Lower lobe of right lung (tissue), 2 donors: Measurements from ENCODE around the gene ZNF516. TPM values are rescaled to one million over a fixed set of nuclear protein-coding genes. Genes with fewer than 3 reads are reported as not detected.

Experiments used
- ATAC-seq, 2 donors: fragments of 200-7000 bp; cut with Tn5 transposase; one replicate each; pipeline ENCODE4 v1.9.1; 2020 to 2022; ENCODE audit warnings: mild to moderate bottlenecking in 2 of 2, moderate library complexity in 2 of 2
- DNase-seq: peaks from one replicate; pipeline ENCODE4 v3.0.0-alpha.2; 2020
- H3K27ac ChIP-seq: fragments of 200-600 bp; one replicate; pipeline ENCODE4 v1.8.0; 2022
- H3K27me3 ChIP-seq: fragments of 200-600 bp; one replicate; pipeline ENCODE4 v1.8.0; 2022; ENCODE audit warnings: low read depth
- H3K36me3 ChIP-seq: fragments of 200-600 bp; one replicate; pipeline ENCODE4 v1.8.0; 2022; ENCODE audit warnings: mild to moderate bottlenecking
- H3K4me1 ChIP-seq: fragments of 200-600 bp; one replicate; pipeline ENCODE4 v1.8.0; 2022
- H3K4me3 ChIP-seq: fragments of 200-600 bp; one replicate; pipeline ENCODE4 v1.8.0; 2022; ENCODE audit warnings: mild to moderate bottlenecking
- H3K9me3 ChIP-seq: fragments of 200-600 bp; one replicate; pipeline ENCODE4 v1.8.0; 2022
- intact Hi-C: fragments of 100-400 bp; cut with DNase I; formaldehyde crosslinking; loops from one replicate; pipeline ENCODE4 v1.11.0; 2022
- total RNA-seq: library from RNA; stranded (reverse); fragmentation: NEBNext Ultra II Directional; extraction: Animal tissue kit (Norgen Biotek cat#: 25700); gene quantifications from one replicate; pipeline ENCODE4 v1.2.1, GENCODE V29; 2021
- TF ChIP-seq, protein P1 (sequence below): fragments of 200-600 bp; IDR thresholded peaks from one replicate; pipeline ENCODE4 v1.8.0; 2022; ENCODE audit warnings: antibody characterized with exemption, mild to moderate bottlenecking
- donor health status: DM: no; HTN: yes; CAD: no; lungs with severe emphysema.

ZNF516 gene
- total RNA-seq, 1 donor from 2014 or later = 28.8 TPM

- no peaks in the 10 kb centered on the region for H3K9me3 ChIP-seq
- DNase-seq (no peak), ATAC-seq (no peak)
- H3K27ac ChIP-seq = no peak overlapping the region
- TF ChIP-seq, protein P1, sequence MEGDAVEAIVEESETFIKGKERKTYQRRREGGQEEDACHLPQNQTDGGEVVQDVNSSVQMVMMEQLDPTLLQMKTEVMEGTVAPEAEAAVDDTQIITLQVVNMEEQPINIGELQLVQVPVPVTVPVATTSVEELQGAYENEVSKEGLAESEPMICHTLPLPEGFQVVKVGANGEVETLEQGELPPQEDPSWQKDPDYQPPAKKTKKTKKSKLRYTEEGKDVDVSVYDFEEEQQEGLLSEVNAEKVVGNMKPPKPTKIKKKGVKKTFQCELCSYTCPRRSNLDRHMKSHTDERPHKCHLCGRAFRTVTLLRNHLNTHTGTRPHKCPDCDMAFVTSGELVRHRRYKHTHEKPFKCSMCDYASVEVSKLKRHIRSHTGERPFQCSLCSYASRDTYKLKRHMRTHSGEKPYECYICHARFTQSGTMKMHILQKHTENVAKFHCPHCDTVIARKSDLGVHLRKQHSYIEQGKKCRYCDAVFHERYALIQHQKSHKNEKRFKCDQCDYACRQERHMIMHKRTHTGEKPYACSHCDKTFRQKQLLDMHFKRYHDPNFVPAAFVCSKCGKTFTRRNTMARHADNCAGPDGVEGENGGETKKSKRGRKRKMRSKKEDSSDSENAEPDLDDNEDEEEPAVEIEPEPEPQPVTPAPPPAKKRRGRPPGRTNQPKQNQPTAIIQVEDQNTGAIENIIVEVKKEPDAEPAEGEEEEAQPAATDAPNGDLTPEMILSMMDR = no peak
- no peaks in the 10 kb centered on the region for H3K4me1 ChIP-seq
- intact Hi-C loops = no loop called here
- H3K4me3 ChIP-seq = no peak overlapping the region
- H3K27me3 ChIP-seq = no peaks in the 10 kb centered on the region
- H3K36me3 ChIP-seq = no peaks in the 10 kb centered on the region
These were observed 12.1 kb upstream of the ZNF516 start for GRCh38 chr18:76506974-76507764.

DNA sequence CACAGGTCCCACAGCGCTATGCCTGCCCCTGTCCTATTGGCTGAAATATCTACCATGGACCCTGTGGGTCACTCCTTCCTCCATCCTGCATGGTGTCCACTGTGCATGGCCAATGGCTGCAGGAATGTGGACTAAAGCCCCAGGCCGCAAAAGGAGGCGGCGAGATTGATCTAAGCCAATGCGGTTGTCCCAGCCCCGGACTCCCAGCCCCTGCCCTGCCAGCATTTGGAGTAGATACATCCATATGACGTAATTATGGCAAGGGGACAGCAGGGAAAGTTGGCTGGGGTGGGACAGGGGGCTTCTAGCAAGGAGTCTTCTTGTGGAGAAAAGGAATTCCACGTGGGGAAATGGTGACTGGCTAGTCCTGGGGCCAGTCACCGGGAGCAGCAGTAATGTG is 11.4 kb upstream of the ZNF516 start:
- Histone ChIP-seq H3K4me3 (no peak overlapping the region), H3K27me3 (no peaks in the 10 kb centered on the region), H3K9me3 (no peaks in the 10 kb centered on the region), H3K27ac (no peak overlapping the region), H3K4me1 (no peaks in the 10 kb centered on the region), H3K36me3 (no peaks in the 10 kb centered on the region)
- intact Hi-C loops = no loop called here
- ATAC-seq (no peak), DNase-seq (no peak)
- TF ChIP-seq, protein P1 = no peak

- no peaks in the 10 kb centered on the region for H3K36me3 ChIP-seq
- TF ChIP-seq, protein P1 = no peak
- no peaks in the 10 kb centered on the region for H3K9me3 ChIP-seq
- H3K27me3 ChIP-seq = no peaks in the 10 kb centered on the region
- no peak overlapping the region for H3K4me3 ChIP-seq
- DNase-seq (no peak), ATAC-seq (no peak)
- no peak overlapping the region for H3K27ac ChIP-seq
- intact Hi-C loops = no loop called here
- H3K4me1 ChIP-seq = no peaks in the 10 kb centered on the region
These were observed 10.6 kb upstream of the ZNF516 start for GRCh38 chr18:76505614-76506013.

GRCh38 chr18:76504749-76505148 is 9.7 kb upstream of the ZNF516 start:
- TF ChIP-seq, protein P1 = no peak
- ATAC-seq (no peak), DNase-seq (no peak)
- intact Hi-C loops = no loop called here
- no peaks in the 10 kb centered on the region for H3K4me1 ChIP-seq
- H3K9me3 ChIP-seq = no peaks in the 10 kb centered on the region
- H3K27me3 ChIP-seq = no peaks in the 10 kb centered on the region
- no peaks in the 10 kb centered on the region for H3K36me3 ChIP-seq
- H3K4me3 ChIP-seq = no peak overlapping the region
- H3K27ac ChIP-seq = no peak overlapping the region

- DNase-seq = no peak
- TF ChIP-seq, protein P1 = no peak
- no peaks in the 10 kb centered on the region for H3K9me3 ChIP-seq
These were observed 8.8 kb upstream of the ZNF516 start for GRCh38 chr18:76503649-76504386.

More at GRCh38 chr18:76503649-76504386, 8.8 kb upstream of the ZNF516 start:
- Histone ChIP-seq H3K4me1 (no peaks in the 10 kb centered on the region), H3K36me3 (no peaks in the 10 kb centered on the region), H3K27me3 (no peaks in the 10 kb centered on the region), H3K4me3 (no peak overlapping the region), H3K27ac (no peak overlapping the region)
- peak in 1 of 2 donors; percentile 58 for ATAC-seq
- intact Hi-C loops = no loop called here
